HuH-7.5 (cell line): ENCODE data around the gene SHQ1.

Source experiments
- DNase-seq: peaks from one replicate; pipeline ENCODE4 v3.0.0; 2011; ENCODE audit warnings: low spot score

Gene SHQ1

DNA sequence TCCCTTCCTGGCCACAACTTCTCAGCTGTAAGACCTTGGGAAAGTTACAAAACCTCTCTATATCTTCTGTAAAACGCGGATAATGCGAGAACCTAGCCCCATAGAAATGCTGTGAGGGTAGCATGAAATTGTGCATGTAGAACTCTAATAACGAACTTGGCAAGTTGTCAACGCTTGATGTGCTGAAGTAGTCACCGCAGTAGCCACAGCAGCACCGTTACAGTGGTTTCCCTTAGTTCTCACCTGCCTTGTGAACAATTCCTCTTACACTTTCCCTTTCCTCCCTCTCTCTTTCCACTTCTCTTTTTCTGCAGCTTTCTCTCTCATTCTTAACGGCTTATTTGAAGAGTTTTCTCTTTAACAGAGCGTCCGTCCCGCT lies 447 bp upstream of the SHQ1 start:
- no peak for DNase-seq

- DNase-seq = no peak
These were observed 963 bp downstream of the SHQ1 start for GRCh38 chr3:72847282-72847681.

DNA sequence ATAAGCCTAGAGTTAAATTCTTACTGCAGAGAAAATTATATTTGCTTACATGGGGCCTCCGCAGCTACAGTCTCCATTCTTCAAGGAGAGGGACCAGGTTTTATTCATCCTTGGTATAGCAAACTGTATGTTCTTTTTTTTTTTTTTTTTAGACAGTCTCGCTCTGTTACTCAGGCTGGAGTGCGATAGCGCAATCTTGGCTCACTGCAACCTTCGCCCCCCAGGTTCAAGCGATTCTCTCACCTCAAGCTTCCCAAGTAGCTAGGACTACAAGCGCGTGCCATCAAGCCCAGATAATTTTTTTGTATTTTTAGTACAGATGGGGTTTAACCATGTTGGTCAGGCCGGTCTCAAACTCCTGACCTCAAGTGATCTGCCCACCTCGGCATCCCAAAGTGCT lies 2.1 kb downstream of the SHQ1 start:
- no peak for DNase-seq

DNA sequence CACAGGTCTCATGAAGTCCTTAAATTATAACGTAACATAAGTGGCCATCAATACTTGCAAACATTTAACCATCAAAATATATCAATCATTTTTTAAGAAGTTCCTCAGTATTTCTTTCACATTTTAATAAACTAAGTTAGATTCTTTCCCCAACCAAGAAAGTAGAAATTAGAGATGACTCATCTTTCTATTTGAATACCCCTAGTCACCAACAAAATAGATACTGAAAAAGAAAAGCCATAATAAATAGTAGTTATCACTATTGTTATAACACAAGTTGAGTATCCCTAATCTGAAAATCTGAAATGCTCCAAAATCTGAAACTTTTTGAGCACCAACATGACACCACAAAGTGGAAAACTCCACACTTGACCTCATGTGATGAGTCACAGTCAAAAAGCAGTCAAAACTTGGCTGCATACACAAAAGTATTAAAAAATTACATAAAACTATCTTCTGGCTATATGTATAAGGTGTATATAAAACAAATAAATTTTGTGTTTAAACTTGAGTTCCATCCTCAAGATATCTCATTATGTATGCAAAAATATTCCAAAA lies 3.7 kb downstream of the SHQ1 start:
- no peak for DNase-seq

DNA sequence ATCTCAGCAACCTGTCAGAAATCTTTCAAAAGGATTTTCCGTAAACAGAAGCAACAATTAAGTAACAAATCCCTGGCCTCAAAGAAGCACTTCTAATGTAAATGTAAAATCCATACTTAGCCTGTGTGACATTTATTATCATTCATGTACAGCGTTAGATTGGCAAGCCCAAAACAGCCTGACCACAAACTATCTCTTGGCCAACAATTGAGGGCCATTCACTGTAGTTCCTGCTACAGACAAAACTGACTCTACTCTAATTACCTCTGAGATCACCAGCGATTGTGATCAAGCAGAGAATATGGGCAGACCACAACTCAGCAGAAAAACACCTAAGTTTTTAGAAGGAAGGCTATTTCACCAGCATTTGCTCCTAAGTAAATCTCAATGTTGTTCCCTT lies 9.2 kb downstream of the SHQ1 start:
- DNase-seq = no peak

DNA sequence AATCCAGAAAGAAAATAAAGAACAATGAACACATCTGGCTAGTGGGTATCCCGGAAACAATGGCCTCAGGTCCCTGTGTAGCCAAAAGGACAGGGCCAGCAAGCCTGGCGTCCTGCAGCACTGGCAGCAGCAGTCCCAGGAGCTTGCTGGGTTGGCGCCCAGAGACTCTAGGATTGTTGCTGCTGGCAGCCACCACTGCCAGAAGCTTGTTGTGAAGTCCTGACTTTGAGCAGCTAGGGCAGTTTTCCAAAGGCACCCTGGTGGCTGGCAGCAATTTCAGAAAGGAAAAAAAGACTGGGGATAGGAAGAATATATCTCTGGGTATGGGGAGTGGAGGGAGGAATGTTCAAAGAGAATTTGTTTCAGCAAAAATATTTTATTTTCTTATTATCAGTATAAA lies 11.3 kb downstream of the SHQ1 start:
- DNase-seq = no peak

DNA sequence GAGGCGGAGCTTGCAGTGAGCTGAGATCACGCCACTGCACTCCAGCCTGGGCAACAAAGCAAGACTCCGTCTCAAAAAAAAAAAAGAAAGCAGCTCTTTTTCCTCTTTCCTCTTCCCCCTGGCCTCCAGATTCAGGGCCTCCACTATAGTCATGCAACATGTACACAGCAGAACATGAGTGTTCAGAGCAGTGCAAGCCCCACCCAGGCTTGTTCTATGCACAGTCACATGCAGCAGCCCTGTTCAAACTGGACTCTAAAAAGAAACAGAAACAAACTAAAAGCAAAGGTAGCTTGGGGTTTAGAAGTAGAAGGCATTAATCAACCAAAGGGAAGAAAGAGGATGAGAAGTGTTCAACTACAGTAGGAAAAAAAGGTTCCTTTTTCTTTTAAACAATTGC lies 11.8 kb downstream of the SHQ1 start:
- DNase-seq = no peak

DNA sequence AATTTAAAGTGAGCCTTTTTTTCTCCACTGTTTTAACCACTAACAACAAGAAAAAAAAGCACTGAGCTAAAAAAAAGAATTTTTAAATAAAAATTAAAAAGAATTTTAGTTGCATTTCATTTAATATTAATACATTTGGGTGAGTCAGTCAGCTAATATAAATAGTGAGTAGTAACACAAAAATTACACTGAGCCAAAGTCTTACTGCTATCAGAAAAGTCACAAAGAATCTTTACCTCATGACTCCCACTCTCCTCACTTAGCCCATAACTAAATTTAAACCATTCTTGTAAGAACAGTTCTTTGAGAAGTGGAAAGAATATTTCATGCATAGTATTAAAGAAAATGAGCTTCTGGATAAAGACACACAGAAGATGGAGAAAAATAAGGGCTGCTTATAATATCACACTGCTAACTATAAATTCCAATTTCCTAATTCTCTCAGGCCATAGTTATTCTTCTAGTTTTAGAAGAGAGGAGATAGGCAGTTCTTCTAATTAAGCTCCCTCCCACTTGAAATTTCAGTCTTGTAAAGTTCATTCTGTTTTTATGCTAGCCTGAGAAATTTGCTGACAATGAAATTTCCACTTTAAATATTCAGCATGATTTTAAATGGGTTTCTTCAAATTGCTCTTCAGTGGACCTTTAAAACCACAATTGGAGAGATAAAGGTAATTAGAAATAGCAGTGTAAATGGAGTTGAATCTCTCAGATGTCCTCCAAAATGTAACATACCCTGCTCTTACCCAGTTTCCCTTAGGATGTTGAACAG lies 17.6 kb downstream of the SHQ1 start:
- DNase-seq = no peak

DNA sequence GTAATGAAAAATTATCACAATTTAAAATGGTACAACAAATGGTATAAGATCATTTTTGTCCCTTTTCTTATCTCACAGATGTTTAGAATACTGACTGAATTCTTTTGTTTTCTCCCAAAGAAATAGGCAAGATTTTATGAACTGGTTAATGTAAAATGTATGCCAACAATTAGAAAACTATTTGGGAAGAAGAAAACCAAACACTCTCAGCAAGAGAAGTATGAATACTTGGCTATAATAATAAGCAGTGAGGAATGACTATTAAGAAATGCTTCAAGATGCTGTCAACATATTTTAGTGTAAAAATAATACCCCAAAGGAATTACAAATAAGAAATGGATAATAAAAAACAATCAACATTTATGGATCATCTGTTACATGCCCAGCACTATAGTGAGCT lies 18.5 kb downstream of the SHQ1 start:
- DNase-seq = no peak

GRCh38 chr3:72821161-72821781 lies 27.0 kb downstream of the SHQ1 start:
- no peak for DNase-seq

DNA sequence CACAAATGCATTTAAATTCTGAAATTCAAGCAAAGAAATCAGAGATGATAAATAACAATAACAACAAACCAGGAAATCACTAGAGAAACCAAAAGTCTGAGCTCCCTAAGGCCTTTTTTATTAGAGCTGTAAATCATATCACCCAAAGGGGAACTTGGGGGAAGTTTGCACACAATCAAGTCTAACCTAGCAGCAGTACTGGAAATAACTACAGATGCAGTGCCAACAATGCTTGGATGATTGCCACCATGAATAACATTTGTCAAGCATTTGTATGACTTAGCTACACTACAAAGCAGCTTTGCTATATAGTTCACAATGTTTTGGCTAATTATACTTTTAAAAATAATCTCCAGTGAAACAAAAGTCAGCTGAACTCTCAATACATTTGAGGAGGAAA lies 27.8 kb downstream of the SHQ1 start:
- DNase-seq = no peak

GRCh38 chr3:72818905-72819304 lies 29.3 kb downstream of the SHQ1 start:
- DNase-seq = no peak

DNA sequence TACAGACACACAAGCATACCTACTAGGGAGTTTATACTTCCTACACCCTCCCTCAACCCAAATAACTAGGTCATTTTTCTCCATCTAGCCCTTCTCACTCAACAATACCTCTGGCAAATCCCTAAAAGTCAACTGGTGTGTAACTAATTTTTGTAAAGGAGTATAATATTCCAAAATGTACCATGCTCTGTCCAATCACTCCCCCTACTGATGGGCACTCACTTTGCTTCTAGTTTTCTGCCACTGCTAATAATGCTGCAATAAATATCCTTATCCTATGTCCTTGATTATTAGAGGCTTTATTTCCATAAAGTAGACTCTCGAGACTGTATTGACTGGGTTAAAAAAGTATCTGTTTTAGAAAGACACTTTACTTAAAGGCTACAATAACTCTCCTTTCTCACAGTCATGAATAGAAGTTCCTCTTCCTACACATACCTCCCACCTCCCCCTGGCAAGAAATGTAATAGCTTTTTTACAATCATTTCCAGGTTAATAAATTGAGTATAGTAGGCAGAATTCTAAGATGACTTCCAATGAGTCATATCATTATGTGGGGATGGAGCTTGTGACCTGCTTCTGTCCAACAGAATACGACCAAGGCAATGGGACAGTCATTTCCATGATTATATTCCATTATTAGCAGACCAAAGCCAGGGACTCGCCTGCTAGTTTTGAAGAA lies 30.0 kb downstream of the SHQ1 start:
- DNase-seq = no peak

- no peak for DNase-seq
These were observed 31.3 kb downstream of the SHQ1 start for GRCh38 chr3:72816862-72817355.

DNA sequence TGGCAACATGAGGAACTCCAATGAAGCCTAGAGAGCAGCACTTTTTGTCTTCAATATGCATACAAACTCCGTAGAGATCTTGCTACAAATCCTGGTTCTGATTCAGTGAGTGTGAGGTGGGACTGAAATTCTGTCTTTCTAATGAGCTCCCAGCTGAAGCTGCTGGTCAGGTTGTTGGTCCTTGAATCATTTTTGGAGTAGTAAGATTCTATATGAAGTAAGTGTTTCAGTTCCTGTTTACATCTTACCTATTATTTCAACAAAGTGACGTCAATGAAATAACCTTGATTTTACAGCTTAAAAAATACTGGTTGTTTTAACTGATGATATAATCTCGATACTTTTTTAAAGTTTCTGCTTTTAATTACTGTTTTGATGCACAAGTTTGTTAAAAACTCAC lies 33.9 kb downstream of the SHQ1 start:
- no peak for DNase-seq

DNA sequence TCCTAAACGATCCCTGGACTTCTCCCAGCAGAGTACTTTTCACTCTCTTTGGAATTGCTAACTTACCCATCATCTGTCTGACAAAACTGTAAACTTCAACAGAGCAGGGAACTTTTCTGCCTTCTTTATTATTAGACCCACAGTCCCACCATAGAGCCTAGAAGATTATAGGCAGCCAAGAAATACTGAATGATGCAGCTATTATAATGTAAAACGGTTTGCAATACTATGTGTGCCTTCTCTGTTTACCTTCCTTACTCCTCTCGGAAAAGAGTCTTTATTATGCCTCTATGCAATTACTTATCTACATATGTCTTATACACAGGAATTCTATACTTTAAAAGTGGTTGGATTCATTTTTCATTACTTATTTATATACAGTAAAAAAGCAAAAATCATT lies 36.0 kb downstream of the SHQ1 start:
- DNase-seq = no peak

DNA sequence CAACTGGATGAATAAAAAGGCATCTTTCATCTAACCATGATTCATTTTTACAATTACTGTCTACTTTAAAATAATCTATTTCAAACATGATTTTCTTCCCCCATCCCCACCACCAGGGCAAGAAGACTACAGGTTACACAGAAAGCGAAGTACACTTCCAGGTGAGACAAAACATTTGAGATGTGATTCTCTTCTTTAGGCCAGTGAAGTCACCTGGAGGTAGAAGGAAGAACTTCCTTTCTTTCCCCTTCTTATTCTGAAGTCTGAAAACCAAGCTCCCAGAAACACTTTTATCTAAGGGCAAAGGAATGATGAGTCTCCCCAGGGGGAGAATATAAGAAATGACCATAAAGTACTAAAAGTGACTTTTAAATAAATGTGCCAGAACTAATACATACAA lies 36.7 kb downstream of the SHQ1 start:
- DNase-seq = no peak

- DNase-seq = no peak
These were observed 37.4 kb downstream of the SHQ1 start for GRCh38 chr3:72810659-72811434.

DNA sequence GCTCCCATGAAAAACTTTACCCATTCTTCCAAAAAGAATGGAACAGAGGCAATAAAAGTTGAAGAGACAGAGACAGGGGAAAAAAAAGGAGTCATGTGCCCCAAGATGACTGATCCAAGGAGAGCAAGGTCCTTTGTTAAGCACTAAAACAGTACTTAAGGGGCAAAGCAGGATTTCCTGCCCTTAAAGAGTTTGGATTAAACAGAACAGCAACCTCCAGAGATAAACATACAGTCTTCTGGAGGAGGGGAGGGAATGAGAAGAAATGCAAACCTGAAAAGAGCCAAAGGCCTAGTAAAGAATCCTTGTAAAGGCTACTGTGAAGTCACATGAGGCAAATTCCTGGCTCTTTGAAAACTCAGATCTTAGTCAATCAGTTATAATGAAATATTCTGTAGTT lies 38.2 kb downstream of the SHQ1 start:
- no peak for DNase-seq

DNA sequence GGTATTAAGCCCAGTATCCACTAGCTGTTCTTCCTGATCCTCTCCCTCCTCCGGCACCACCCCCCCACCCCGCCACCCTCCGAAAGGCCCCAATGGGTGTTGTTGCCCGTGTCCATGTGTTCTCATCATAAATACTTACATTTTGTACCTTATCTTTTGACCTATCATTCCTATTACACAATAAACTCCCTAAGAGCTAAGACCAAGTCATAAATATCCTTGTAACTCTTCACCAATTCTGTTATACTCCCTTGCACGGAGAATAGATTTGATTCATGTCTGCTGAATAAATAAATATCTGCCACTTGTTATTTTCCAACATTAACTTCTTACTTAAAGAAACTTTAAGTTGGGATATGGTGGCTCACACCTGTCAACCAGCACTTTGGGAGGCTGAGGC lies 43.9 kb downstream of the SHQ1 start:
- DNase-seq = no peak

DNA sequence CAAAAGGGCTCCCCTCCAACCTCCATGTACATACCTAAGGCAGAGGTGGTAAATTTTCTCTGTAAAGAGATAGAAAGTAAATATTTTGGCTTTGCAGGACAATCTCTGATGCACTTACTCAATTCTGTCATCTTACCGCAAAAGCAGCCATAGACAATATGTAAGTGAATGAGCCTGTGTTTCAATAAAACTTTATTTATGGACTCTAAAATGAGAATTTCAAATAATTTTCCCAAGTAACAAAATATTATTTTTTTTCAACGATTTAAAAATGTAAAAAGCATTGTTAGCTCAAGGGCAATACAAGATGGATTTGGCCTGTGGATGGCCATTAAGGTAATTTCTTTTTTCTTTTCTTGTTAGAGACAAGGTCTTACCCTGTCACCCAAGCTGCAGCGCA lies 44.7 kb downstream of the SHQ1 start:
- no peak for DNase-seq

- no peak for DNase-seq
These were observed 46.2 kb downstream of the SHQ1 start for GRCh38 chr3:72802001-72802400.
